Measurements from ENCODE around the gene WDR48.
"Not testable (repeated sequence)": the region's sequence is repeated elsewhere in the genome, so short reads cannot be mapped to it uniquely, and the experiment has no call there.

WDR48 gene

DNA sequence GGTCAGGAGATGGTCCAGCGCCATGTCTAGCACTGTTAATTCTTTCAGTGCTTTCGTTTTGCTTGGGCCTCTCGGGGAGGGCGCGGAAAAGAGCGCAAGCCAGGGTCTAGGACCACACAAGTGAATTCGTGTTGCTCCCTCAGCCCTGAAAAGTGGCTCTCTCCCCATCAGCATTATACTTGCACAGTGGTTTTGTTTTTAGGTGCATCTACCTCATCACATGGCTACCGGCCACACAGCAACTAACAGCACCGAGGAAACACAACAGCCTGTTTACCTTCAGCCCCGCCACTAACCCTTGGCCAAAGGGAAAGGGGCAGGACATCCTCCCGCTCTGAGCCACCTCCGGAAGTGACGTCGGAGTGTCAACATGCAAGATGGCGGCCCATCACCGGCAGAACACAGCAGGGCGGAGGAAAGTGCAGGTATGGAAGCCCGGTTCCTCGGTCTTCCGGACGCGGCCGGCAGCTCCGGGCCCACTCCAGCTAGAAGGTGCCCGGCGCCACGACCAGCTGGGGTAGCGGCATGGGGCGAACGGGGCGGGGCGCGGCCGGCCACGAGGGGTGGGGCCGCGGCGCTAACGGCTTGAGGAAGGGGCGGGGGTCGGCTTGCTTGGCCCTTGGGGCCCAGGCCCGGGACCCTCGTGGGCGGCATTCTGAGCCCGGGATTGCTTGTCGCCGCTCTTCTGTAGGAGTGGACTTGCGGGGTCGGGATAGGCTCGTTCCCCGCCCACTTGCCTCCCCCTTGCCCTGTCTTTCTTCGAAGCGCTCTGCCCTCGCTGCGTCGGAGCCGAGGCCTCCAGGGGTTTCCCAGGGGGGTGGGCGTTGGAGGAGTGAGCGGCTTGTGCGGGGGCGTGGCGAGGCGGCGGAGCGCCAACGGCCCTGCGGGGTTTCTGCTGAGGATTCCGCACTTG is at the start of gene WDR48, which contains the start of gene SCN11A:
Gene WDR48, plus strand, starts transcription at position 368 of the 913 bp plus-strand sequence. Its CDS starts 10 bp downstream, at position 378.
Gene SCN11A, minus strand, starts transcription at position 296 of the 913 bp plus-strand sequence. CDS start 101,582 bp downstream, outside the sequence.
- FAIRE-seq, result no peak

- FAIRE-seq, result no peak
Measured at GRCh38 chr3:39005295-39005694, 46.5 kb upstream of the WDR48 start.

DNA sequence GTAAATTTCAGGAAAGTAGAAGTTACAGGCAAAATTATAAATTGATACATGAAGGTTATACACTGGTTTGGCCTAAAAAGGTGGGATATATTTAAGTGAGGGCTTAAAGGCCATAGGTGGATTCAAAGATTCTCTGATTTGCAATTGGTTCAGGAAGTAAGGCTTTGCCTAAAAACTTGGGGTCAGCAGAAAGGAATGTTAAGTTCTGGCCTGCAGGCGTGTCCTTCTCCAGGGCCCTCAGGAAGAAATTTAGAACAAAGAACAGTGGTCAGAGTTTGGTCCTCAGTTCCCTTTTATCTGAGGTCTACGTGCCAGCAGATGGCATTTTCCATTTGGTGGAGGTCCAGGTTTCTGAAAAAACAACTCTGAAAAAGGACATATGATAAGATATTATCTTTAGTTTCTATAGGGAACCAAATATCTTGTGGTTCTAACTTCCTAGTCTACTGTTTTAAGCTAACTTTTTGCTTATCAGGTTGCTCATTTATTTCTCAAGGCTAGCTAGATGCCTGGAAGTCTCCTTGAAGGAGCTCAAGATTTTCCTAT is 40.6 kb upstream of the WDR48 start:
- FAIRE-seq, result no peak

DNA sequence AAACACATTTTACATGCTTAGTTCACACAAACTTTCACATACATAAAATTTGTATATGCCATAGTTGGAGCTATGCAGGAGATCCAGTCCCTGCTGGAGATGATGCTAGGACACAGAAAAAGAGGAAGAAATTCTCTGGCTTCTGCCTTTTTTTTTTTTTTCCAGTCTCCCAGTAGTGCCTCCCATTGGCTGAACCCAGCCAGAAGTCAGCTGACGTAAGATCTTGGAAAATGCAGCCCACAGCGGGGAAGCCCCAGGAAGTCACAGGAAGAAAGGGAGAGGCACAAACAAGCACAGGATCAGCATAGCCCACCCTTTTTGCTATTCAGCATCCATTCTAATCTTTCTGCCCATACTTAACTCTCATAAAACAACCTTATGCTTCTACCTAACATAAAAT is 38.5 kb upstream of the WDR48 start:
- FAIRE-seq, result no peak

GRCh38 chr3:39013921-39014509 is 37.8 kb upstream of the WDR48 start:
- no peak for FAIRE-seq

- FAIRE-seq, result no peak
Measured at GRCh38 chr3:39015418-39015817, 36.4 kb upstream of the WDR48 start.

DNA sequence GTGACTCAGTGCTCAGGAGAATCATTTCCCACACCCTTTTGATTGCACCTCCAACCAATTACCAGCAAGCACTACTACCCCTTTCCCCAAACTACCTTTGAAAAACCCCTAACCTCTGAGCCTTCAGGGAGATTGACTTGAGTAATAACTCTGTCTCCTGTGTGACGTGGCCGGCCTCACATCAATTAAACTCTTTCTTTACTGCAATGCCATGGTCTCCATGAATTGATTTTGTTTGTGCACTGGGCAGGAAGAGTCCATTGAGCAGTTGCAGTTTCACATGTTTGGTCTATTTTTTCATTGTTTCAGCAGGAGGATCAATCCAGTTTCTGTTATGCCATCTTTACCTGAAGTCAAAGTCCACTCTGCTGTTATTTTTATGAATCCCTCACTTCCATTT is 32.5 kb upstream of the WDR48 start:
- FAIRE-seq, result no peak

DNA sequence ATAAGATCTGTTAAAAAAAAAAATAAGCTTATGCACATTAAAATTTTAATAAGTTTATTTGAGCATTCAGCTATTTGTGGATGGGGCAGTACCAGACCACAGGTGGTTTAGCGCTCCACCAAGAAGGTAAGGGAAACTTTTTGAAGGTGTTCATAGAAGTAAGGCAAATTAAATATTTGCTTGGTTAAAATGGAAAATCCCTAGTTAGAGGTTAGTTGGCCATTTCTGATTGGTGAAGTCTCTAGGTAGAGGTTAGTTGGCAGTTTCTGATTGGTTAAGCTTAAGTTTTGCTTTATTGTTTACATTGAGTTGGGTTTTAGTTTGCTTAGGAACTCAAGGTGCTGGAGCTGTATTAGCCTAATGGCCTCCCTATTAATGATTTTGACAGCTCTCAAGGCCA is 30.8 kb upstream of the WDR48 start:
- FAIRE-seq, result no peak

DNA sequence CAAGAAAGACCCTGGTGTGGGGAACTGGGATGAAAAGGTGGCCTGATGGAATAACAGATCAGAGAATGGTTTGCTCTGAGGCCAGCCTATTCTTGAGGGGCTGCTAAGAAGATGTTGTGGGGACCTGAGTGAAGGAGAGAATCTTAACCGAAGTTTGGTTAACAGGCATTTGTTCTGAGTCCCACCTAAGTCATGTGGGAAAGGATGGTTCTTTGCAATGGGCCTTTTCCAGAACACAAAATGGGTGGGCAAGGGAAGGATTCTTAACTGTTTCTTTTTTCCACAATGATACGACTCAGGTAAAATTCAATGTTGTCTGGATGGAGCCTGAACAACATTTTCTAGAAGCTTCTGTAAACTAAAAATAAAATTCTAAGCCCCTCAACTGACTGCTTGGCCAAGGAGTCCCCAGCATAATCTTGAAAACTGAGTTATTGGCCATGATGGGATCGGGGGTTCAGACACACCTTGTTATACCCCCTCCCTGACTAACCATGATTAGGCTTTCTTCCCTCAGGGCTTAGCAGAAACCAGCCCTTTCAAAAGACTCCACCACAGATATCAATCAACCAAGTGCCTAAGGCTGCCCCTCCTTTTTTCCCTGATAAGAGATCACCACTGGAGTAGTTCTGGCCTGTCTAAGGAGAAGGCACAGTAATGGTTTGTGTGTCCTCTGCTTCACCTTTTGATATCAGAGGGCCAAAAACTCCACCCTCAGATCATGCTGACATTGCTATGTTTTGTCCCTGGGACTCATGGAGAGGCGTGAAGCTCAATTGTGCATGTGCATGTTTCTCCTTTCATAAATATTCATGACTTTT is 30.1 kb upstream of the WDR48 start:
- no peak for FAIRE-seq

GRCh38 chr3:39022286-39022630 is 29.6 kb upstream of the WDR48 start:
- no peak for FAIRE-seq

- no peak for FAIRE-seq
Measured at GRCh38 chr3:39024497-39024896, 27.3 kb upstream of the WDR48 start.

DNA sequence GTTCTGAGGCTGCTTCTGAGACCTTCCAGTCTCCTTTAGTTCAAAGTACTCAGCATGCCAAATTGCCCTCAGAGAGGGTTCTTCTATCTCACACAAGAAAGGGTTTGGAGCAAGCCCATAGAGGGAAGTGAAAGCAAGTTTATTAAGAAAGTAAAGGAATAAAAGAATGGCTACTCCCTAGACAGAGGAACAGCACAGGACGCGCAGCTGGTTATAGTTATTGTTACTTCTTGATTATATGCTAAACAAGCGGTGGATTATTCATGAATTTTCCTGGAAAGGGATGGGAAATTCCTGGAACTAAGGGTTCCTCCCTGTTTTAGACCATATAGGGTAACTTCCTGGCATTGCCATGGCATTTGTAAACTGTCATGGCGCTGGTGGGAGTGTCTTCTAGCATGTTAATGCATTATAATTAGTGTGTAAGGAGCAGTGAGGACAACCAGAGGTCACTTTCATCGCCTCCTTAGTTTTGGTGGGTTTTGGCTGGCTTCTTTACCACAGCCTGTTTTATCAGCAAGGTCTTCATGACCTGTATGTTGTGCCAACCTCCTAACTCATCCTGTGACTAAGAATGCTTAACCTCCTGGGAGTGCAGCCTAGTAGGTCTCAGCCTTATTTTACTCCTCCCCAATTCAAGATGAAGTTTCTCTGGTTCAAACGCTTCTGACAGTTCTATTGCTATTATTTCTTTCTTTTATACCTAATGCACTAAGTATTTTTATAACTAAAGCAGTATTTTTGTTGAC is 26.4 kb upstream of the WDR48 start:
- no peak for FAIRE-seq

DNA sequence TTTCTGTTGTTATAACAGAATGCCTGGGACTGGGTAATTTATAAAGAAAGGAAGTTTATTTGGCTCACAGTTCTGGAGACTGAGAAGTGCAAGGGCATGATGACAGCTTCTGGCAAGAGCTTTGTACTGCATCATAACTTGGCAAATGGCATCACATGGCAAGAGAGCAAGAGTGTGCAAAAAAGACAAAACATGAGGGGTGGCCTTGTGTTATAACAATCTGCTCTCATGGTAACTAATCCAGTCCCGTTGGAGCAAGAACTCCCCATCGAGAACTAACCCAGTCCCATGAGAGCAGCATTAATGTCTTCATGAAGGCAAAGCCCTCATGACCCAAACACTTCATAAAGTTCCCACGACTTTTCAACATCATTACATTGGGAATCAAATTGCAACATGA is 23.3 kb upstream of the WDR48 start:
- FAIRE-seq, result no peak

- FAIRE-seq, result no peak
Measured at GRCh38 chr3:39029556-39029955, 22.3 kb upstream of the WDR48 start.

- no peak for FAIRE-seq
Measured at GRCh38 chr3:39038165-39038564, 13.7 kb upstream of the WDR48 start.

DNA sequence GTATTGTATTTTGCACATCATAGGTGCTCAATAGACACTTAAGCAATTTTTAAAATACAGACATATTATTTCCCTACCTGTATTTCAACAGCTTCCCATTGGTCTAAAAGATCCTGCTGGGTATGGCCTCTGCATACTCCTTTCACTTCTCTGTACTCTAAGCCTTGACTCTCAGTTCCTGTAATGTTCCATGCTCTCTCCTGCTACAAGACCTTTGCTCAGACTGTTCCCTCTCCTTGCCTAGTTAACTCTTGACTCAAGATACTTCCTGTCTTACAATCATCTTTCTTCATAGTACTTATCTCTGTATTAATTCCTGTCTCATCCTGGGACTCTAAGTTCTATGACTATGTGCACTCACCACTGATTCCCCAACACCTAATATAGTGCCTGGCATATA is 1.8 kb upstream of the WDR48 start:
- no peak for FAIRE-seq

DNA sequence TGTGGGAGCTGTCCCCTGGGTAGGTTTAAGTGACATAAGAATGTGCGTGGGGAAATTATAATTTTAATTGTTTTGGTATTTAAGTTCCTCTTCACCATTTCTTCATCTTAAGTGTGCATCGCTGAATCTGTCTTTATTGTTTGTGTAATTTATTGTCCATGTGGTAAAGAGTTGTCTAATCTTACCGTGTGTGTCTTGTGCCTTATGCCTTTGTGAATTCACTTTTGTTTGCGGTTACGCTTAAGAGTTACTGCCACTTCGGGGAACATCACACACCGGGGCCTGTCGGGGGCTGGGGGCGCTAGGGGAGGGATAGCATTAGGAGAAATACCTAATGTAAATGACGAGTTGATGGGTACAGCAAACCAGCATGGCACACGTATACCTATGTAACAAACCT is 767 bp downstream of the WDR48 start:
- no peak for FAIRE-seq

DNA sequence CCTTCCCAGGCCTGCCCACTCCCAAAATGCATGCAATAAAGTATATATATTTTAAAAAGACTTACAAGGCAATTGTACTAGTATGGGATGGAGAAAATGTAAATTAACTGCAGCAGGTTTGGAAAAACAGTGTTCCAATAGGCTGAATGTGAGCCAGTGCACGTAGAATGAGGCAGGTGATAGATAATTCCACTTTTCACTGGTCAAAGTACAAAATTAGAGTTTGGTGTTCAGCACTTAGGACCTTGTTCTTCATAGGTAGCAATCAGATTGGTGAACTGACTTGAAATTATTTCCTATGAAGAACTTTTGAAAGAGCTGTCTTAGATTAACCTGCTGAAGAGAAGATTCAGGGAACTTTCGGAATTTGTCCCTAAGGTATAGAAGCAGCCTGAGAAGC is 1.9 kb downstream of the WDR48 start:
- no peak for FAIRE-seq

DNA sequence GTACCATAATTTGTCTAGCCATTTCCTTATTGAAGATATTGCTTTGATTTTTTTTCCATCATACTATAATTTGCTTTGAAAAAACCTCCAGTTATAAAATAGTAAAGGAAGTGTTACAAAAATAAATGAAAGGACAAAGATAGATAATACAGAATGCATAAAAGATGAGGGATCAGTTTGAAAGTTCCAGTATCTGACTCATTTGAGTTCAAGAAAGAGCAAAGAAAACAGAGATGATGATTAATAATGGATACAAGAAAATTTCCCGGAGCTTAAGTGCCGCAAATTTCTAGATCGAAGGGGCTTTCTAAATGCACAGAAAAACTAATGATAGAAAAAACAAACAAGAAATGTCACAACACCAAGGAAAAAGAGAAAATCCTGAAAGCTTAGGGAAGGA is 4.3 kb downstream of the WDR48 start:
- FAIRE-seq, result no peak

DNA sequence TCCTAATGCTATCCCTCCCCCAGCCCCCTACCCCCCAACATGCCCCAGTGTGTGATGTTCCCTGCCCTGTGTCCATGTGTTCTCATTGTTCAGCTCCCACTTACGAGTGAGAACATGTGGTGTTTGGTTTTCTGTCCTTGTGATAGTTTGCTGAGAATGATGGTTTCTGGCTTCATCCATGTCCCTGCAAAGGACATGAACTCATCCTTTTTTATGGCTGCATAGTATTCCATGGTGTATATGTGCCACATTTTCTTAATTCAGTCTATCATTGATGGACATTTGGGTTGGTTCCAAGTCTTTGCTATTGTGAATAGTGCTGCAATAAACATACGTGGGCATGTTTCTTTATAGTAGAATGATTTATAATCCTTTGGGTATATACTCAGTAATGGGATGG is 9.4 kb downstream of the WDR48 start:
- FAIRE-seq, result not testable (repeated sequence)

DNA sequence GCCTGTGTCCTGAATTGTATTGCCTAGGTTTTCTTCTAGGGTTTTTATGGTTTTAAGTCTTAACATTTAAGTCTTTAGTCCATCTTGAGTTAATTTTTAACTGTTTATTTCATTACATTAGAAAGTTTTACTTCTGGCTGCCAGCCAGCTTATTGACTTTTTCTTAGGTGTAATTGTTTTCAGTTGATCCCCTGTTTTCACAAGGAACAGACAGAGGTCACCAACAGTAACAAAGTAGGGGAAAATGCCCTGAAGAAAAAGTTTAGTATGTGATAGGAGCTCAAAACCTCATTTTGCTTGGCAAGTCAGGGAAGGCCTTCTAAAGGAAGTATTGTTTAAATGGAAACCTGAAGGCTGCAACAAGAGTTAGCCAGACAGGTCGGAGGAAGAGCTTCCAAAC is 10.4 kb downstream of the WDR48 start:
- no peak for FAIRE-seq

DNA sequence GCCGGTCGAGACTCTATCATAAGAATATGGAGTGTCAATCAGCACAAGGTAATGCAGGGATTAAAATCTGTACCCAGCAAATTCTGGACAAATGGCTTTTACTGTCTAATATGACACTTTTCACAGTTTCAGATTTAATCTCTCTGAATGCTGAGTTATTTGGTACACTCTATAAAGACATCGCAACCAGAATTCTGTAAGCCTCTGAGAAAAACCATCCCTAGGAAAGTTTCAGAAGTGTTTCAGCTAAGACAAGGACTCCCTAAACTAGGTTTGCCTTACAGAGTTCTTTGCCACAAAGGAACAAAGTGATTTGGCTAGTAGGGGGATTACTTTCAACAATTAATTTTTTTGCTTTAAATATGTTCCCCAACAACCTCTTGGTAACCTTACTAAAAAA is 11.3 kb downstream of the WDR48 start:
- no peak for FAIRE-seq

- FAIRE-seq, result no peak
Measured at GRCh38 chr3:39064646-39065045, 12.8 kb downstream of the WDR48 start.

Measured in TTC549 (cell line).